Neural crest cell (in vitro differentiated cells): ENCODE measurements around the gene TTF2. TPM values are rescaled to one million over a fixed set of nuclear protein-coding genes. Genes with fewer than 3 reads are reported as not detected.

Source experiments
- DNase-seq: peaks from one replicate; pipeline ENCODE4 v3.0.0; 2021; ENCODE audit warnings: low read depth, mixed read lengths, low spot score
- H3K27ac Mint-ChIP-seq: one replicate; pipeline ENCODE4 v1.8.0; 2021; ENCODE audit warnings: mild to moderate bottlenecking, mixed read lengths; ENCODE audit not compliant: unreplicated experiment
- H3K27me3 Mint-ChIP-seq: 2 replicates; pipeline ENCODE4 v1.8.0; 2021; ENCODE audit warnings: low read depth, mild to moderate bottlenecking, mixed read lengths
- H3K36me3 Mint-ChIP-seq: 2 replicates; pipeline ENCODE4 v1.8.0; 2021; ENCODE audit warnings: low read depth, mild to moderate bottlenecking, mixed read lengths
- H3K4me1 Mint-ChIP-seq: 2 replicates; pipeline ENCODE4 v1.8.0; 2021; ENCODE audit warnings: mixed read lengths
- H3K4me3 Mint-ChIP-seq: one replicate; pipeline ENCODE4 v1.8.0; 2021; ENCODE audit warnings: mild to moderate bottlenecking, mixed read lengths
- H3K9me3 Mint-ChIP-seq: 2 replicates; pipeline ENCODE4 v1.8.0; 2021; ENCODE audit warnings: mixed read lengths
- CTCF ChIP-seq: fragments of 200-600 bp; sonication (generic); conservative IDR thresholded peaks from 2 replicates; pipeline ENCODE4 v1.5.0; 2021; ENCODE audit warnings: antibody characterized with exemption, mild to moderate bottlenecking
- total RNA-seq: library from RNA; stranded (reverse); gene quantifications from 2 replicates; pipeline ENCODE4 v1.2.1, GENCODE V29; 2021

The TTF2 gene
- total RNA-seq, 1 donor from 2014 or later = 66.7 TPM

- H3K4me3 Mint-ChIP-seq = no peak overlapping the region
- TF ChIP-seq CTCF = no peak
- no peak overlapping the region for H3K27ac Mint-ChIP-seq
- H3K36me3 Mint-ChIP-seq = no peaks in the 10 kb centered on the region
- no peak for DNase-seq
- H3K4me1 Mint-ChIP-seq = peaks cover 20% of the 10 kb centered on the region
- H3K27me3 Mint-ChIP-seq = no peaks in the 10 kb centered on the region
- H3K9me3 Mint-ChIP-seq = no peaks in the 10 kb centered on the region
Observed at GRCh38 chr1:117130526-117130925, 70.4 kb downstream of the TTF2 start.

- Mint-ChIP-seq H3K4me3 (no peak overlapping the region), H3K9me3 (no peaks in the 10 kb centered on the region), H3K27ac (no peak overlapping the region), H3K4me1 (peaks cover 24% of the 10 kb centered on the region), H3K36me3 (no peaks in the 10 kb centered on the region), H3K27me3 (no peaks in the 10 kb centered on the region)
- no peak for DNase-seq
- TF ChIP-seq CTCF = no peak
Observed at GRCh38 chr1:117135329-117135728, 75.2 kb downstream of the TTF2 start.

GRCh38 chr1:117136749-117137148 is 76.6 kb downstream of the TTF2 start:
- no peak for DNase-seq
- no peak for TF ChIP-seq CTCF
- Mint-ChIP-seq H3K9me3 (no peaks in the 10 kb centered on the region), H3K27ac (no peak overlapping the region), H3K4me3 (no peak overlapping the region), H3K27me3 (no peaks in the 10 kb centered on the region), H3K36me3 (no peaks in the 10 kb centered on the region), H3K4me1 (peaks cover 24% of the 10 kb centered on the region)

GRCh38 chr1:117137281-117137855 is 77.2 kb downstream of the TTF2 start:
- no peak for TF ChIP-seq CTCF
- Mint-ChIP-seq H3K27ac (no peak overlapping the region), H3K4me3 (no peak overlapping the region), H3K27me3 (no peaks in the 10 kb centered on the region), H3K36me3 (no peaks in the 10 kb centered on the region), H3K4me1 (peaks cover 24% of the 10 kb centered on the region), H3K9me3 (no peaks in the 10 kb centered on the region)
- no peak for DNase-seq

- no peaks in the 10 kb centered on the region for H3K36me3 Mint-ChIP-seq
- H3K4me1 Mint-ChIP-seq = peaks cover 24% of the 10 kb centered on the region
Observed at GRCh38 chr1:117138106-117138505, 78.0 kb downstream of the TTF2 start.

More at GRCh38 chr1:117138106-117138505, 78.0 kb downstream of the TTF2 start:
- no peaks in the 10 kb centered on the region for H3K9me3 Mint-ChIP-seq
- no peak overlapping the region for H3K27ac Mint-ChIP-seq
- H3K4me3 Mint-ChIP-seq = no peak overlapping the region
- no peak for DNase-seq
- no peak for TF ChIP-seq CTCF
- H3K27me3 Mint-ChIP-seq = no peaks in the 10 kb centered on the region
